ENCODE results near the gene HNRNPUL2. TPM values are rescaled to one million over a fixed set of nuclear protein-coding genes. Genes with fewer than 3 reads are reported as not detected.

Gene HNRNPUL2
- 35.2 to 46.4 TPM (median 41.7 TPM) in 5 replicates for total RNA-seq (2022; extraction: Qiagen RNA extraction; ENCODE audit: low read depth)

DNA sequence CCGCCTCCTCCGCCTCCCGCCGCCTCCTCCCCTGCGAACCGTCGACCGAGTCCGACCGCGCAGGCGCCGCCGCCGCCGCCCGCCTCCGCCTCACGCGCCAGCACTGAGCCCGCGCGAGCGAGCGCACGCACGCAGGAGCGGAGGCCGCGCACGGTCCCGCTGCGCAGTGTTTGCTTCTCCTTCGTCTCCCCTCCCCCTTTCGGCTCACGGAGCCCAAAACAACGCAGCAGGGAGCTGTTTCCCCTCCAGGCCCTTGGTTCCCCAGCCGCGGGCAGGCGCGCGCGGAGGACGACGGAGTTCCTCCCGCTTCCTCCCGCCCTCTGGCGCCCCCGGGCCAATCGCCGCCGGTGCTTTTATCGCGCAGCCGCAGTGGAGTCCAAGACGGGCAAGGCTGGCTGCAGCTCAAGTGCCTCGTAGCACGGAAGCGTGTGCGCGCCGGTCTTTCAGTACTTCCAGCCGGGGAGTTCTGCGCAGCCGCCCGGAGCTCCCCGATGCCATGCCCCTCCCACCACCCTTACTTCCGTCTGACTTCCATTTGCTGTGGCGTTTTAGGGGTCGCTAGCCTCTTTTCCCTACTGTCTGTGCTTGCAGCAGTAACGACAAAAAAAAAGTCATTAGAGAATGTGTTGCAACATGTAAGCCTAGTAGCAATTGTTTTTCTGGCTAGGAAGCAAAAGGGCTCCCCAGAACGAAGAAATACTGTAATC lies at the start of gene HNRNPUL2:
Gene HNRNPUL2 (minus strand): TSS at position 293 of the 707 bp plus-strand sequence. CDS start 301 bp downstream, outside the sequence.

DNA sequence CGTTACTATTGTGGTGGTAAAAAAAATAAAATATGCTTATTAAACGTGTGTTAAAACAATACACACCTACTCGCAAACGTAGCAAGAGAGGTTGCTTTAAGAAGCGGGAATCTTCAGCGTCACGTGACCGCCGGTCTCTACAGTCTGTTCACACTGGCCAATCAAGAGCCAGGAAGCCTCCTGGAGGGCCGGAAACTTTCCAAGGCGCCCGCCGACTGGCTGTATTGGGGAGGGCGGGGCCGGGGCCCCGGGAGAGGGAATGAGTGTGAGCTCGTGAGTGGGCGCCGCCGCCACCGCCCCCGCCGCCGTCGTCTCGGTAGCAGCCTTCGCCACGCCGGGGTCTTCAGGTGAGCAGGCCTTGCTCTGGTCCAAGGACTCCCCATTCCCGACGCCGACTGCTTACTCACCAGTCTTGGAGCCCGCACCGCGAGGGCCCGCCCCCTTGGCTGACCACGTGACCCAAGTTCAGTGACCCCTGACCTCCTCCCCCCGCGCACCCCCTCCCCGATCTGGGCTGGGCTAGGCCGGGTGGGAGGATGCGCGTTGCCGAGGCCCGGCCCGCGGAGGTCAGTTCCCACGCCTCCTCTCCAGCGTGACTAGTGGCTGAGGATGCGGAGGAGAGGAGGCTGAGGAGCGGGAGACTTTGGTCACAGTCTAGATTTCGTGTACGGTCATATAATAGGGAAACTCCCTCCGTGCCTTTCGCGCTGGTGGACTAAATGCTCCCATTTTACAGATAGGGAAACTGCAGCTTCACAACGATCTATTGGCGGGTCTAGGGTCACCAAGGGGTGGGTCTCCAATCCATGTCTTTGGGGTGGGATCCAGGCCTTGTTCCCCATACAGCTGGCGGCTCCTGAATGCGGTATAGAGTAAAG lies 44.1 kb upstream of the HNRNPUL2 start, which contains the start of gene TAF6L:
Gene TAF6L (plus strand): TSS at position 253 of the 878 bp plus-strand sequence. CDS start 4,388 bp downstream, outside the sequence.

DNA sequence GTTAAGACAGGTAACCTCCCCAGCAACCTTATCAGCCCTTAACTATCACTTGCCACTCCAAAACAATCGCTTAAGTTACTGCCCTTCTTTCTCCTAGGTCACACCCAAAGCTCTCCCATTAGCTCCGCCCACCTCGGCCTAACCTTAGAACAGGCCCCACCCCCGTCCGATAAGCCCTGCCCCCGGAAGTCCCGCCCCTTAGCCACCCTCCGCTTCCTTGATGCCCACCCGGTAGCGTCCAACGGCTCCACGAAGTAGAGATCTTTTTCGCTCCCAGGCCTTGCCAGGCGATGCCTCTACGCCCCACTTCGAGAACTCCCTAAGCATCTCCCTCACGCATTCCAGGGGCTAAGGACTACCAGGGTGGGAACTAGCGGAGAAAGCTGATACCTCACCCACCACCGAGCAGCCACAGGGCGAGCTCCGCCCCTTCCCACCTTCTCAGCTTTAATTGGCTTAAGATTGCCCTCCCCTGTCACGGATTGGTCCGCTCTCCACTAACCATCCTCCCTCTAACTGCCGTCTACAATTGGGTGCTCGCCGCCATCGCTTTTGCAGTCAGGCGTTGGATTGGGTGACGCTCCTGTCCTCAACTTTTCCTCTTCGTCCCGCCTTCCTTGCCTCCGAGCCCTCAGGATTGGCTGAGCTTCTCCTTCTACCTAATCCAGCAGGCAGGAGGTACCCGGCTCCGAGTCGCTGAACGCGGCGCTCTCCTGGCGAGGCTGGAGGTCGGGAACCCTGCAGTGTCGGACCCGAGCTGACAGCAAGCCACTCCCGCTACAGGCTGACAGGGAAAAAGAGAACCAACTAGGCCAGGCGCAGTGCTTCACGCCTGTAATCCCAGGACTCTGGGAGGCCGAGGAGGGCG lies 26.7 kb upstream of the HNRNPUL2 start, which contains the start of gene ZBTB3:
Gene ZBTB3 (minus strand): TSS at position 425 of the 868 bp plus-strand sequence. CDS start 496 bp downstream, outside the sequence.

DNA sequence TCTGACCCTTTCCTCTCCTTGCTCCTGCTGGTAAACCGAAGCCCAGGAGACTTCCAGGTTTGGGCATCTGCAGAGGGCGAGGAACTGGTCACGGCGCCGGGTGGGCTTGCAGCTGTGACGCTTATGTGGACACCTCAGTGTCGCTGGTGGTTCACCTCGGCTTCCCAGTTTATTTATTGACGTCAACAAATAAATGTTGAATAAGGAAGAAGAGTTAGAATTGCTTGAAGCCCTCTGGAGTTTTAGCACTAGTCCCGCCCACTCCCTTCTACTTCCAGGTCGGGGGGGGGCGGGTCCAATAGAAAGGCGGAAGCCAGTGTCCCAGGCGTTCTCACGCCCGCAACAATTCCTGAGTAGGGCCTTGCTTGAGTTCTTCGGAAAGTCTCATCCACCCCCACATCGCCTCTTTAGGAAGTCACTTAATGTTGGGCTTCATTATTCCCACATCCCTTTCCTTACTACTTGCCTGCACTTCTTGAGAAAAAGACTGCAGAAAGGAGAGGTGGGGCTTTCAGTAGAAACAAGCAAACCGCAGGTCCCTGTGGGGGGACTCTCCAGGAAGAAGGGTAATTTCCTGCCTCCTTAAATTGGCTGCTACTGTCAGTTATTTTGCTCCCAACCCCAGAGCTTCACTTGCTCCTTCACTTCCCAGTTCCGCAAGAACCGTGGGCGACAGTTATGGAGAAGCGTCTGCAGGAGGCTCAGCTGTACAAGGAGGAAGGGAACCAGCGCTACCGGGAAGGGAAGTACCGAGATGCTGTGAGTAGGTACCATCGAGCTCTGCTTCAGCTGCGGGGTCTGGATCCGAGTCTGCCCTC lies 1.1 kb upstream of the HNRNPUL2 start, which contains the start of gene TTC9C:
Gene TTC9C (plus strand): TSS at position 316 of the 818 bp plus-strand sequence. CDS start 363 bp downstream, at position 679.

DNA sequence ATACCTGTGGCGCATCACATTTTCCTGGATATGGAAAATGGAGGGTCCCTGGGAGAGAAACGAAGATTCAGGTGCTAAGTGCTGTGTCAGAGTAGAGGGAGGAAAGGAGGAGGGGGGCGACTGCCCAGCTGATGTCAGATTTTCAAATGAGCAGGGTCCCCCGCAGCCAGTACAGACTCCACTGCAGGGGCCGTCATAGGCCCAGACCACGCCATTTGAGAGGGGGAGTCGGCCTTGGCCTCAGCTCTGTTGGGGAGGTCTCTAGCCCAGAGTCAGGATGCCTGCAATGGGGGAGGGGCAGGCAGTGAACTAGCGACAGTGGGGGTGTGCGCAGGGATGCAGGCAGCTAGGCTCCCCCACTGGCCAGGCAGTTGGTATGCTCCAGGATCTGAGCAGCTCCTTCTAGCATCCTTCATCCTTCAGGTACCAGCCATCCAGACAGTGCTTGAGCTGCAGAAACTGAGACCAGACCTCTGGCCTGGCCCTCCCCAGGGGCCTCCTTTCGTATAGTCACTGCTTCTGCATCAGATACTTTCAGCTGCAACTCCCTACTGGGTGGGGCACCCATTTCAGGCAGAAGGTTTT lies 19.9 kb downstream of the HNRNPUL2 start, which contains the start of the genes BSCL2 and GNG3:
Gene BSCL2 (minus strand): TSS at position 148 of the 585 bp plus-strand sequence. CDS start 229 bp downstream, outside the sequence.
Gene GNG3 (plus strand): TSS at position 400 of the 585 bp plus-strand sequence. CDS start 620 bp downstream, outside the sequence.

DNA sequence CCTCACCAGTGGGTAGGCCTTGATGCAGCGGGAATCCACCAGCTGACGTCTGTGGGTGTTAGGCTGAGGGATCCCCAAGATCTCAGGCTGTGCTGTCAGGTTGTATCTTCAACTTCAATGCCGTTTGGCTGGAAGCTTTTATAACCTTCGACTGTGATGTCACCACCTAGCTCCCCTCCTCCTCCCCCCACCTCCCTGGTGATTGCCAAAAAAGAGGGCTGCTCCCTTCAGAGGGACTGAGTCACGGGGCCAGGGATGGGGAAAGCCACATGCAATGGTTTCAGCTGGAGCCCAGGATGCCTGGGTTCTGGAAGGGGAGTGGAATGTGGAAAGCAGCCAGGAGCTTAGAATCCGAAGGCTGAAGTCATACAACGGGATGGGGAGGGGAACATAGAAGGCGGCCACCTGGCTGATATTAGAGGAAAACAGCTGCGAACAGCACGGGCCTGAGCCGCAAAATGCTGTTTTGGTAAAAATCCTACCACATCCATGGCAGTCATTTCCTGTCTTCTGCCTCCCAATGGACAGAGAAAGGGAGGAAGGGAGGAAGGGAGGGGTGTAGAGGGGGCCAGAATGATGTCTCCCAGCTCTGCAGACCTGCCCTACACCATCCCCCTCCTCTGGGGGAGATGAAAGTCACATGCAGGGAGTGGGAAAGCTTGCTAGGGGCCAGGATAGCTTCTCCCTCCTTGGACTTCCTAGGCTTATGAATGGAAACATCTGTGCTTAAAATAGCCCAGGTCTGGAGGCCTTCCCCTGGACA lies 37.7 kb downstream of the HNRNPUL2 start, which contains the start of gene LRRN4CL:
Gene LRRN4CL (minus strand): TSS at position 110 of the 763 bp plus-strand sequence. CDS start 1,022 bp downstream, outside the sequence.

DNA sequence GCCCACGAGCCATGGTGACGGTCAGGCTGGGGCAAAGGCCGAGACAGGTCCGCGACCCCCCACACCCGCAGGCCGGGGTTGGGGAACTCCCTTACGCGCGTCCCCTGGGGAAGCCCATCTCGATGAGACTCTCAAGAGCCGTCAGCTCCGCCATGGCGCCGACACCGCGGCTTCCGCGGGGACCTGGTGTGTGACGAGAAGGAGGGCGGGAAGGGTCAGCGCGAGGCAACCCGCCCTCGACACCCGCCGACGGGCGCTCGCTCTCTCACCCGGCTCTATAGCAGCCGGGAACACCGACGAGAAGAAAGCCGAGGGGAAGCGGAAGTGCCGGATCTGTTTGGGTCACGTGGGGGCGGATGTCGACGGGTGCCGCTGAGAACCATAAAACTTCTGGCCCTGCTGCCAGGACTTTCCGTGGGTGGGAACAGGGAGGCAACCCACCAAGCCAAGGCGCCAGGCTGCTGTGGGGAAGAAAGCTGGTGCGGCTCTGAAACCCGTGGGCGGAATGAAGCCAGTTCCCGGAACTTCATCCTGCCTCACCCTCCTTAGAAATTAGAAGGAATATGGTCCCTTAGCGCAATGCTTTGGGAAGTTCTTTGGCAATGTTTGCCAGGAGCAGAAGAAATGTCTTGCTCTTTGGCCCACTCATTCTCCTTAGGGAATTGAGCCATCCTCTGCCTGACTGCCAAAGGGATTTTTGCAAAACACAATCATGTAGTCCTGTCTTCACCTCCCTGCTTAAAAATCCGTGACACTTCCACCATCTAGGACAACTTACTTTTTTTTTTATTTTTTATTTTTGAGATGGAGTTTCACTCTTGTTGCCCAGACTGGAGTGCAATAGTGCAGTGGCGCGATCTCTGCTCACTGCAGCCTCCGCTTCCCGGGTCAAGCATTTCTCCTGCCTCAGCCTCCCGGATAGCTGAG lies 48.2 kb downstream of the HNRNPUL2 start, which contains the start of gene UBXN1:
Gene UBXN1 (minus strand): TSS at position 304 of the 927 bp plus-strand sequence. CDS start 150 bp downstream, at position 154.

DNA sequence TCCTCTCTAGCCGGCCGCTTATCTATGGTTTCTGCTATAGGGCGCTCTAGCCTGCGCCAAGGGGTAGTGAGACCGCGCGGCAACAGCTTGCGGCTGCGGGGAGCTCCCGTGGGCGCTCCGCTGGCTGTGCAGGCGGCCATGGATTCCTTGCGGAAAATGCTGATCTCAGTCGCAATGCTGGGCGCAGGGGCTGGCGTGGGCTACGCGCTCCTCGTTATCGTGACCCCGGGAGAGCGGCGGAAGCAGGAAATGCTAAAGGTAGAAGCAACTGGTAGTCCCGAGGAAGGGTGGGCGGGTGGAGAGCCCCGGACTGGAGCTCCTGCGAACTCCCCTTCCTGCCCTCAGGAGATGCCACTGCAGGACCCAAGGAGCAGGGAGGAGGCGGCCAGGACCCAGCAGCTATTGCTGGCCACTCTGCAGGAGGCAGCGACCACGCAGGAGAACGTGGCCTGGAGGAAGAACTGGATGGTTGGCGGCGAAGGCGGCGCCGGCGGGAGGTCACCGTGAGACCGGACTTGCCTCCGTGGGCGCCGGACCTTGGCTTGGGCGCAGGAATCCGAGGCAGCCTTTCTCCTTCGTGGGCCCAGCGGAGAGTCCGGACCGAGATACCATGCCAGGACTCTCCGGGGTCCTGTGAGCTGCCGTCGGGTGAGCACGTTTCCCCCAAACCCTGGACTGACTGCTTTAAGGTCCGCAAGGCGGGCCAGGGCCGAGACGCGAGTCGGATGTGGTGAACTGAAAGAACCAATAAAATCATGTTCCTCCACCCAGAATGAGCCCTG lies 55.5 kb downstream of the HNRNPUL2 start, which contains the start of the genes LBHD1 and UQCC3:
Gene LBHD1 (minus strand): TSS at position 660 of the 782 bp plus-strand sequence. CDS start 2,236 bp downstream, outside the sequence.
Gene UQCC3 (plus strand): TSS at position 66 of the 782 bp plus-strand sequence. CDS start 73 bp downstream, at position 139.

DNA sequence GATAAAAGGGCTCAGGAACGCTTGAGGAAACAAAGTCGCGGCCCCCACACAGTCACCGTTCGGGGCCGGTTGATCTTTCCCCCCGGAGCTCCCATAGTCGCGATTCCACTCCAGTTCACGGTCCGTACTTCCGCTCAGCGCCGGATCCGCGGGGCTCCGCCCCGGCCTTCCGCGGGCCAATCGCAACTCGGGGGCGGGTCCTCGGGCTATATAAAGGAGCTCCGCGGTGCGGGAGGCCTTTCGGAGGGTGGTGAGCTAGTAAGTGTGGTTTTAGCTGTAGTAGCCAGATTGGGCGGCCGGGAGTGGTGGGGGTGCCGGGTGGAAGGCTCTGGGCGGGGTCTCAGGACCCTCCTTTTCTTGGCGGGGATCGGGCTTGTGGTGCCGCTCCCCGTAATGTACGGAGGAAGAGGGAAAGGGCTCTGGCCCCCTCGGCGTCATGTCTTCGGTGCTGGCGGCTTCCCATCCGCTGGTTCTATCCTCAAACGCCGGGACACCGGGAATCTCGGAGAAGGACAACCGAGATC lies 62.1 kb downstream of the HNRNPUL2 start, which contains the start of the genes C11orf98 and CSKMT:
Gene C11orf98 (minus strand): TSS at position 136 of the 524 bp plus-strand sequence. CDS start 41 bp downstream, at position 95.
Gene CSKMT (plus strand): TSS at position 238 of the 524 bp plus-strand sequence. CDS start 568 bp downstream, outside the sequence.

Other genes starting within 250 kb of the HNRNPUL2 start
- 186 to 202 TPM (median 195 TPM) in 5 replicates for gene AHNAK, start 180.7 kb downstream of the HNRNPUL2 start, total RNA-seq (2022; extraction: Qiagen RNA extraction; ENCODE audit: low read depth)
- 1,853 to 2,125 TPM (median 1,992 TPM) in 5 replicates for gene EEF1G, start 153.6 kb downstream of the HNRNPUL2 start, total RNA-seq (2022; extraction: Qiagen RNA extraction; ENCODE audit: low read depth)
- 11.5 to 15.8 TPM (median 13.0 TPM) in 5 replicates for gene TUT1, start 135.9 kb downstream of the HNRNPUL2 start, total RNA-seq (2022; extraction: Qiagen RNA extraction; ENCODE audit: low read depth)
- gene MTA2, start 125.6 kb downstream of the HNRNPUL2 start, total RNA-seq (2022; extraction: Qiagen RNA extraction; ENCODE audit: low read depth), result 83.9 to 88.1 TPM (median 84.8 TPM) in 5 replicates
- gene EML3, start 114.7 kb downstream of the HNRNPUL2 start, total RNA-seq (2022; extraction: Qiagen RNA extraction; ENCODE audit: low read depth), result 15.6 to 28.5 TPM (median 24.4 TPM) in 5 replicates
- 2.6 to 4.7 TPM (median 3.8 TPM) in 5 replicates for gene ROM1, start 114.2 kb downstream of the HNRNPUL2 start, total RNA-seq (2022; extraction: Qiagen RNA extraction; ENCODE audit: low read depth)
- 38.7 to 56.9 TPM (median 51.6 TPM) in 5 replicates for gene B3GAT3, start 105.5 kb downstream of the HNRNPUL2 start, total RNA-seq (2022; extraction: Qiagen RNA extraction; ENCODE audit: low read depth)
- 241 to 274 TPM (median 257 TPM) in 5 replicates for gene GANAB, start 80.8 kb downstream of the HNRNPUL2 start, total RNA-seq (2022; extraction: Qiagen RNA extraction; ENCODE audit: low read depth)
- gene INTS5, start 74.2 kb downstream of the HNRNPUL2 start, total RNA-seq (2022; extraction: Qiagen RNA extraction; ENCODE audit: low read depth), result 15.2 to 22.5 TPM (median 21.2 TPM) in 5 replicates
- gene C11orf98, start 62.2 kb downstream of the HNRNPUL2 start, total RNA-seq (2022; extraction: Qiagen RNA extraction; ENCODE audit: low read depth), result 130 to 179 TPM (median 143 TPM) in 5 replicates
- gene CSKMT, start 62.1 kb downstream of the HNRNPUL2 start, total RNA-seq (2022; extraction: Qiagen RNA extraction; ENCODE audit: low read depth), result 11.1 to 17.8 TPM (median 15.6 TPM) in 5 replicates
- 24.4 to 38.3 TPM (median 37.7 TPM) in 5 replicates for gene UQCC3, start 55.8 kb downstream of the HNRNPUL2 start, total RNA-seq (2022; extraction: Qiagen RNA extraction; ENCODE audit: low read depth)
- 5.0 to 5.5 TPM (median 5.2 TPM) in 5 replicates for gene LBHD1, start 55.2 kb downstream of the HNRNPUL2 start, total RNA-seq (2022; extraction: Qiagen RNA extraction; ENCODE audit: low read depth)
- gene UBXN1, start 48.4 kb downstream of the HNRNPUL2 start, total RNA-seq (2022; extraction: Qiagen RNA extraction; ENCODE audit: low read depth), result 108 to 131 TPM (median 123 TPM) in 5 replicates
- 0.07 to 0.13 TPM (median 0.13 TPM) in 3 of 5 replicates, not detected in the others for gene LRRN4CL, start 37.9 kb downstream of the HNRNPUL2 start, total RNA-seq (2022; extraction: Qiagen RNA extraction; ENCODE audit: low read depth)
- 55.6 to 100 TPM (median 73.5 TPM) in 5 replicates for gene BSCL2, start 20.0 kb downstream of the HNRNPUL2 start, total RNA-seq (2022; extraction: Qiagen RNA extraction; ENCODE audit: low read depth)
- gene GNG3, start 19.8 kb downstream of the HNRNPUL2 start, total RNA-seq (2022; extraction: Qiagen RNA extraction; ENCODE audit: low read depth), result not detected in 5 replicates
- gene TTC9C, start 1.0 kb upstream of the HNRNPUL2 start, total RNA-seq (2022; extraction: Qiagen RNA extraction; ENCODE audit: low read depth), result 29.5 to 36.2 TPM (median 31.1 TPM) in 5 replicates
- gene ZBTB3, start 26.7 kb upstream of the HNRNPUL2 start, total RNA-seq (2022; extraction: Qiagen RNA extraction; ENCODE audit: low read depth), result 1.6 to 2.6 TPM (median 1.8 TPM) in 5 replicates
- gene POLR2G, start 34.1 kb upstream of the HNRNPUL2 start, total RNA-seq (2022; extraction: Qiagen RNA extraction; ENCODE audit: low read depth), result 167 to 202 TPM (median 180 TPM) in 5 replicates
- 11.5 to 18.4 TPM (median 15.2 TPM) in 5 replicates for gene TAF6L, start 43.9 kb upstream of the HNRNPUL2 start, total RNA-seq (2022; extraction: Qiagen RNA extraction; ENCODE audit: low read depth)
- 67.2 to 92.9 TPM (median 90.6 TPM) in 5 replicates for gene TMEM179B, start 59.9 kb upstream of the HNRNPUL2 start, total RNA-seq (2022; extraction: Qiagen RNA extraction; ENCODE audit: low read depth)
- gene TMEM223, start 64.5 kb upstream of the HNRNPUL2 start, total RNA-seq (2022; extraction: Qiagen RNA extraction; ENCODE audit: low read depth), result 18.1 to 30.6 TPM (median 28.2 TPM) in 5 replicates
- 45.5 to 57.5 TPM (median 52.4 TPM) in 5 replicates for gene NXF1, start 78.0 kb upstream of the HNRNPUL2 start, total RNA-seq (2022; extraction: Qiagen RNA extraction; ENCODE audit: low read depth)
- 19.1 to 27.8 TPM (median 25.8 TPM) in 5 replicates for gene STX5, start 104.6 kb upstream of the HNRNPUL2 start, total RNA-seq (2022; extraction: Qiagen RNA extraction; ENCODE audit: low read depth)
- gene TEX54, start 105.4 kb upstream of the HNRNPUL2 start, total RNA-seq (2022; extraction: Qiagen RNA extraction; ENCODE audit: low read depth), result not detected in 5 replicates
- 72.4 to 87.2 TPM (median 85.8 TPM) in 5 replicates for gene WDR74, start 112.1 kb upstream of the HNRNPUL2 start, total RNA-seq (2022; extraction: Qiagen RNA extraction; ENCODE audit: low read depth)
- gene SLC3A2, start 153.4 kb upstream of the HNRNPUL2 start, total RNA-seq (2022; extraction: Qiagen RNA extraction; ENCODE audit: low read depth), result 882 to 1,078 TPM (median 1,030 TPM) in 5 replicates
- 0.05 TPM in 1 of 5 replicates, not detected in the others for gene CHRM1, start 193.9 kb upstream of the HNRNPUL2 start, total RNA-seq (2022; extraction: Qiagen RNA extraction; ENCODE audit: low read depth)

All from A549 treated with RU486 at 1 μM for 4 hours (cell line).